A549 treated with CORT108297 at 1 μM for 4 hours (cell line): ENCODE measurements around the gene NFYC. TPM values are rescaled to one million over a fixed set of nuclear protein-coding genes. Genes with fewer than 3 reads are reported as not detected.

Source experiments
- total RNA-seq: library from RNA; stranded (reverse); fragments of 200-300 nt; extraction: Qiagen RNA extraction; gene quantifications from 5 replicates; pipeline ENCODE4 v1.2.3, GENCODE V29; 2022

NFYC gene
- total RNA-seq: 37.0 to 40.6 TPM (median 39.8 TPM) in 5 replicates

GRCh38 chr1:40691538-40692428 lies at the start of gene NFYC:
Gene NFYC, plus strand, starts transcription at chr1:40691704. Its CDS starts 47,140 bp downstream, at chr1:40738844.

DNA sequence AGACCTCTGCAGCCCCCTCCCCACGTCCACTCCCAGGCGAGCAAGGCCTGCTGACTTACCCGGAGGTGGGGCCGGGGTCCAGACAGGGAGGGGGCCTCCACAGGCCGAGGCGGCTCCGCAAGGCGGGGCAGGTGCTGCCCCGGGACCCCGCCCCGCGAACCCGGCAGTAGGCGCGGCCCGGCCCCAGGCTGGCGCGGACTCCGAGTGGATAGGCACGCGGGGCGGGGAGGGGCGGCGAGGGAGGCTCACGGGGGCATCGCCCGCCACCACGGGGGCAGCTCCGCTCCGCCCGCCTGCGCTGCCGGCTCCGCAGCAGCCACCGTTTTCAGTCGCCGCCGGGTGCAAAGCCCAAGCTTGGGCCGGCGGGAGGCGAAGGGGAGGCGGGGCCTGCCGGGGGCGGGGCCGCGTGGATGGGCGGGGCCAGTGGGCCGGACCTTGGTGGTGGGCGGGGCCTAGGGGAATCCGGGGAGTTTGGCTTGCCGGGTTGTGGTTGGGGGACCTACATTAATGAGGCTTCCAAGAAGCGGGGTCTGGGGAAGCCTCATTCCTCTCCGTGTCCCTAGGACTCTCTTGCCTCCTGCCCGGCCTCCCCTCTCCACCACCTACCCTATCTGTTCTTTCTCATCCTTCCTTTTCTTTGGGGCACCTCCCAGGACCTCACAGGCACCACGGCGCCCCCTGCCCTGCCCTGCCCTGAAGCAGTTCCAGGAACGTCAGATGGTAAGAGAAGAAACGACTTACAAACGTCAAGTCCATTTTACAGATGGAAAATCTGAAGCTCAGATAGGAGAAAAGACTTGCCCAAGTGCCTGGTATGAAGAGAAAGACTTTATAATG lies 26.0 kb upstream of the NFYC start, which contains the start of gene RIMS3:
Gene RIMS3, minus strand, starts transcription at position 348 of the 837 bp plus-strand sequence. CDS start 23,757 bp downstream, outside the sequence.

GRCh38 chr1:40783001-40783905 lies 91.7 kb downstream of the NFYC start, which contains the start of gene KCNQ4:
Gene KCNQ4, plus strand, starts transcription at chr1:40783787. Its CDS starts 307 bp downstream, at chr1:40784094.

Other genes with a start within 250 kb of the NFYC start
- gene ZFP69B, start 241.2 kb upstream of the NFYC start, total RNA-seq: 1.3 to 2.1 TPM (median 1.9 TPM) in 5 replicates
- gene ZFP69, start 214.4 kb upstream of the NFYC start, total RNA-seq: not detected in 5 replicates
- 3.9 to 4.8 TPM (median 4.4 TPM) in 5 replicates for gene EXO5, start 182.9 kb upstream of the NFYC start, total RNA-seq
- gene ZNF684, start 160.1 kb upstream of the NFYC start, total RNA-seq: 1.8 to 2.4 TPM (median 2.1 TPM) in 5 replicates
- 0.61 to 1.3 TPM (median 1.0 TPM) in 5 replicates for gene RIMS3, start 26.0 kb upstream of the NFYC start, total RNA-seq
- 0.13 to 0.24 TPM (median 0.22 TPM) in 5 replicates for gene KCNQ4, start 92.1 kb downstream of the NFYC start, total RNA-seq
- gene CITED4, start 170.7 kb downstream of the NFYC start, total RNA-seq: 40.2 to 90.2 TPM (median 73.5 TPM) in 5 replicates